Colon (tissue), 2 donors: Measurements from ENCODE around the gene FCN3.
"Not testable (repeated sequence)": the region's sequence is repeated elsewhere in the genome, so short reads cannot be mapped to it uniquely, and the experiment has no call there.

Experiments used
- FAIRE-seq: peaks from 2 replicates; lab custom pipeline; 2012; peaks lifted over from hg19 to GRCh38; lab: Jason Lieb, UNC
- donor health status: control.
- donor health status: control.

Gene FCN3

GRCh38 chr1:27374362-27375086 lies at the start of gene FCN3:
Gene FCN3, minus strand, starts transcription at chr1:27374824. Its CDS starts 6 bp downstream, at chr1:27374818.
- no peak for FAIRE-seq

GRCh38 chr1:27423709-27424108 lies 49.1 kb upstream of the FCN3 start:
- no peak for FAIRE-seq

- no peak for FAIRE-seq
These were observed 43.9 kb upstream of the FCN3 start for GRCh38 chr1:27418326-27419185.

- FAIRE-seq = no peak
These were observed 43.1 kb upstream of the FCN3 start for GRCh38 chr1:27417713-27418112.

GRCh38 chr1:27416387-27417111 lies 41.9 kb upstream of the FCN3 start:
- no peak for FAIRE-seq

GRCh38 chr1:27414091-27414490 lies 39.5 kb upstream of the FCN3 start:
- no peak for FAIRE-seq

GRCh38 chr1:27413004-27413403 lies 38.4 kb upstream of the FCN3 start:
- FAIRE-seq = no peak

- FAIRE-seq = no peak
These were observed 37.9 kb upstream of the FCN3 start for GRCh38 chr1:27412502-27412901.

GRCh38 chr1:27410709-27411108 lies 36.1 kb upstream of the FCN3 start:
- FAIRE-seq = no peak

- no peak for FAIRE-seq
These were observed 35.0 kb upstream of the FCN3 start for GRCh38 chr1:27409669-27410068.

- FAIRE-seq = no peak
These were observed 33.5 kb upstream of the FCN3 start for GRCh38 chr1:27408151-27408550.

- FAIRE-seq = not testable (repeated sequence)
These were observed 32.2 kb upstream of the FCN3 start for GRCh38 chr1:27406791-27407190.

- FAIRE-seq = no peak
These were observed 31.7 kb upstream of the FCN3 start for GRCh38 chr1:27406362-27406680.

- FAIRE-seq = not testable (repeated sequence)
These were observed 31.2 kb upstream of the FCN3 start for GRCh38 chr1:27405598-27406361.

- FAIRE-seq = no peak
These were observed 30.4 kb upstream of the FCN3 start for GRCh38 chr1:27405074-27405473.

GRCh38 chr1:27403931-27404330 lies 29.3 kb upstream of the FCN3 start:
- no peak for FAIRE-seq

- FAIRE-seq = no peak
These were observed 28.6 kb upstream of the FCN3 start for GRCh38 chr1:27403065-27403726.

- FAIRE-seq = no peak
These were observed 27.7 kb upstream of the FCN3 start for GRCh38 chr1:27402349-27402754.

GRCh38 chr1:27400963-27401341 lies 26.3 kb upstream of the FCN3 start:
- no peak for FAIRE-seq

GRCh38 chr1:27400082-27400962 lies 25.7 kb upstream of the FCN3 start:
- no peak for FAIRE-seq
